ENCODE data around the gene OR2AG1. TPM values are rescaled to one million over a fixed set of nuclear protein-coding genes. Genes with fewer than 3 reads are reported as not detected.

The OR2AG1 gene
- total and polyA plus RNA-seq, 4 donors = 0.05 TPM; not detected in 3

- no peak overlapping the region for H3K27ac ChIP-seq (ENCODE audit: low read depth, low read length)
- no peak overlapping the region for H3K4me3 ChIP-seq (ENCODE audit: low read depth, low read length)
- DNase-seq (ENCODE audit: low read depth in 4 of 6, low spot score in 6 of 6) = no peak
- H3K4me1 ChIP-seq (ENCODE audit: control insufficient read depth, insufficient read depth, low read length) = no peaks in the 10 kb centered on the region
- H3K9me3 ChIP-seq (ENCODE audit: control insufficient read depth, insufficient read depth, low read length) = peaks cover 3% of the 10 kb centered on the region
- H3K36me3 ChIP-seq (ENCODE audit: control insufficient read depth, insufficient read depth, low read length) = no peaks in the 10 kb centered on the region
- WGBS (ENCODE audit: insufficient coverage) = 83% methylated on average over 6 of the region's 7 CpGs
- no peaks in the 10 kb centered on the region for H3K27me3 ChIP-seq (ENCODE audit: control insufficient read depth, insufficient read depth, low read length)
Observed at GRCh38 chr11:6825231-6825744, 42.5 kb downstream of the OR2AG1 start.

- Histone ChIP-seq H3K36me3 (ENCODE audit: control insufficient read depth, insufficient read depth, low read length) (no peaks in the 10 kb centered on the region), H3K9me3 (ENCODE audit: control insufficient read depth, insufficient read depth, low read length) (no peaks in the 10 kb centered on the region), H3K27ac (ENCODE audit: low read depth, low read length) (no peak overlapping the region), H3K4me1 (ENCODE audit: control insufficient read depth, insufficient read depth, low read length) (no peaks in the 10 kb centered on the region), H3K4me3 (ENCODE audit: low read depth, low read length) (no peak overlapping the region), H3K27me3 (ENCODE audit: control insufficient read depth, insufficient read depth, low read length) (no peaks in the 10 kb centered on the region)
- DNase-seq (ENCODE audit: low read depth in 4 of 6, low spot score in 6 of 6) = no peak
- 88% methylated on average over 1 of the region's 1 CpG for WGBS (ENCODE audit: insufficient coverage)
Observed at GRCh38 chr11:6828103-6828502, 45.3 kb downstream of the OR2AG1 start.

- H3K9me3 ChIP-seq (ENCODE audit: control insufficient read depth, insufficient read depth, low read length) = no peaks in the 10 kb centered on the region
Observed at GRCh38 chr11:6833356-6833755, 50.5 kb downstream of the OR2AG1 start.

GRCh38 chr11:6834021-6834420 is 51.2 kb downstream of the OR2AG1 start:
- Histone ChIP-seq H3K36me3 (ENCODE audit: control insufficient read depth, insufficient read depth, low read length) (no peaks in the 10 kb centered on the region), H3K27me3 (ENCODE audit: control insufficient read depth, insufficient read depth, low read length) (no peaks in the 10 kb centered on the region), H3K4me1 (ENCODE audit: control insufficient read depth, insufficient read depth, low read length) (no peaks in the 10 kb centered on the region), H3K9me3 (ENCODE audit: control insufficient read depth, insufficient read depth, low read length) (no peaks in the 10 kb centered on the region), H3K27ac (ENCODE audit: low read depth, low read length) (no peak overlapping the region), H3K4me3 (ENCODE audit: low read depth, low read length) (no peak overlapping the region)
- no peak for DNase-seq (ENCODE audit: low read depth in 4 of 6, low spot score in 6 of 6)
- WGBS (ENCODE audit: insufficient coverage) = no CpG with 5 or more reads among the region's 1 CpG

More at GRCh38 chr11:6833356-6833755, 50.5 kb downstream of the OR2AG1 start:
- Histone ChIP-seq H3K27me3 (ENCODE audit: control insufficient read depth, insufficient read depth, low read length) (no peaks in the 10 kb centered on the region), H3K36me3 (ENCODE audit: control insufficient read depth, insufficient read depth, low read length) (no peaks in the 10 kb centered on the region), H3K4me3 (ENCODE audit: low read depth, low read length) (no peak overlapping the region), H3K27ac (ENCODE audit: low read depth, low read length) (no peak overlapping the region), H3K4me1 (ENCODE audit: control insufficient read depth, insufficient read depth, low read length) (no peaks in the 10 kb centered on the region)
- no peak for DNase-seq (ENCODE audit: low read depth in 4 of 6, low spot score in 6 of 6)
- WGBS (ENCODE audit: insufficient coverage) = 64% methylated on average over 6 of the region's 6 CpGs

Other genes with a start within 250 kb of the OR2AG1 start
- gene RRP8, start 179.4 kb upstream of the OR2AG1 start, total RNA-seq = 10 to 100 TPM; 11.6 to 24.5 TPM
- 10 to 100 TPM; 16.8 to 17.3 TPM for gene RRP8, start 179.4 kb upstream of the OR2AG1 start, polyA plus RNA-seq (ENCODE audit: insufficient read length in 2 of 2)
- gene ILK, start 179.2 kb upstream of the OR2AG1 start, total RNA-seq = 100 to 1,000 TPM in 1 of 2 donors, 10 to 100 TPM in 1; 87.6 to 175 TPM
- gene ILK, start 179.2 kb upstream of the OR2AG1 start, polyA plus RNA-seq (ENCODE audit: insufficient read length in 2 of 2) = 100 to 1,000 TPM; 111 to 134 TPM
- gene TAF10, start 170.8 kb upstream of the OR2AG1 start, total RNA-seq = 10 to 100 TPM; 14.0 to 88.8 TPM
- gene TAF10, start 170.8 kb upstream of the OR2AG1 start, polyA plus RNA-seq (ENCODE audit: insufficient read length in 2 of 2) = 100 to 1,000 TPM in 1 of 2 donors, 10 to 100 TPM in 1; 83.4 to 103 TPM
- gene TPP1, start 163.6 kb upstream of the OR2AG1 start, total RNA-seq = 10 to 100 TPM; 31.1 to 40.3 TPM
- 10 to 100 TPM; 73.1 to 81.2 TPM for gene TPP1, start 163.6 kb upstream of the OR2AG1 start, polyA plus RNA-seq (ENCODE audit: insufficient read length in 2 of 2)
- gene DCHS1, start 127.2 kb upstream of the OR2AG1 start, total RNA-seq = 10 to 100 TPM; 29.1 to 43.6 TPM
- 10 to 100 TPM; 38.8 to 42.8 TPM for gene DCHS1, start 127.2 kb upstream of the OR2AG1 start, polyA plus RNA-seq (ENCODE audit: insufficient read length in 2 of 2)
- gene MRPL17, start 99.7 kb upstream of the OR2AG1 start, total RNA-seq = 10 to 100 TPM; 21.6 to 46.2 TPM
- gene MRPL17, start 99.7 kb upstream of the OR2AG1 start, polyA plus RNA-seq (ENCODE audit: insufficient read length in 2 of 2) = 10 to 100 TPM; 47.4 to 53.8 TPM
- gene OR2AG2, start 11.0 kb upstream of the OR2AG1 start, total RNA-seq = under 1 TPM; 0.28 to 0.30 TPM
- gene OR2AG2, start 11.0 kb upstream of the OR2AG1 start, polyA plus RNA-seq (ENCODE audit: insufficient read length in 2 of 2) = under 1 TPM; 0.06 to 0.14 TPM
- gene OR6A2, start 16.7 kb downstream of the OR2AG1 start, total RNA-seq = under 1 TPM; 0.11 to 0.89 TPM
- gene OR6A2, start 16.7 kb downstream of the OR2AG1 start, polyA plus RNA-seq (ENCODE audit: insufficient read length in 2 of 2) = not detected
- not detected for gene OR10A5, start 62.7 kb downstream of the OR2AG1 start, total RNA-seq
- gene OR10A5, start 62.7 kb downstream of the OR2AG1 start, polyA plus RNA-seq (ENCODE audit: insufficient read length in 2 of 2) = not detected
- not detected for gene OR10A2, start 80.0 kb downstream of the OR2AG1 start, total RNA-seq
- gene OR10A2, start 80.0 kb downstream of the OR2AG1 start, polyA plus RNA-seq (ENCODE audit: insufficient read length in 2 of 2) = under 1 TPM; 0.08 to 0.21 TPM
- gene OR10A4, start 93.6 kb downstream of the OR2AG1 start, total RNA-seq = not detected
- not detected for gene OR10A4, start 93.6 kb downstream of the OR2AG1 start, polyA plus RNA-seq (ENCODE audit: insufficient read length in 2 of 2)
- gene OR2D2, start 109.5 kb downstream of the OR2AG1 start, total RNA-seq = under 1 TPM; 0.22 to 0.40 TPM
- gene OR2D2, start 109.5 kb downstream of the OR2AG1 start, polyA plus RNA-seq (ENCODE audit: insufficient read length in 2 of 2) = not detected
- not detected for gene OR2D3, start 138.0 kb downstream of the OR2AG1 start, total RNA-seq
- not detected for gene OR2D3, start 138.0 kb downstream of the OR2AG1 start, polyA plus RNA-seq (ENCODE audit: insufficient read length in 2 of 2)
- gene ZNF215, start 143.4 kb downstream of the OR2AG1 start, total RNA-seq = 1 to 10 TPM; 2.5 to 2.8 TPM
- gene ZNF215, start 143.4 kb downstream of the OR2AG1 start, polyA plus RNA-seq (ENCODE audit: insufficient read length in 2 of 2) = 1 to 10 TPM; 3.1 to 4.3 TPM
- gene ZNF214, start 237.3 kb downstream of the OR2AG1 start, total RNA-seq = 10 to 100 TPM; 11.5 to 12.7 TPM
- 1 to 10 TPM; 5.8 to 6.8 TPM for gene ZNF214, start 237.3 kb downstream of the OR2AG1 start, polyA plus RNA-seq (ENCODE audit: insufficient read length in 2 of 2)
- 1 to 10 TPM; 1.2 to 2.2 TPM for gene NLRP14, start 237.5 kb downstream of the OR2AG1 start, total RNA-seq
- gene NLRP14, start 237.5 kb downstream of the OR2AG1 start, polyA plus RNA-seq (ENCODE audit: insufficient read length in 2 of 2) = 1 to 10 TPM; 1.0 to 2.6 TPM